ENCODE data around the gene NKX2-2.

NKX2-2 gene

GRCh38 chr20:21513881-21514540 lies at the start of gene NKX2-2:
Gene NKX2-2 (minus strand): TSS chr20:21514064. CDS start chr20:21513669, 395 bp downstream.
- TF ChIP-seq CTCF (IDR thresholded peaks at IDR 0.05; ENCODE audit: control extremely low read depth, extremely low read depth, low read depth, missing control alignments), result no peak
- CTCF ChIA-PET, result interaction anchor here (2.6 kb wide), 1 partner anchor 58 kb away, joined by 7 read pairs; no protein-coding TSS in a partner anchor
- peak; percentile 24 for DNase-seq (ENCODE audit: extremely low spot score)

GRCh38 chr20:21562656-21563055 lies 48.8 kb upstream of the NKX2-2 start:
- POLR2A ChIA-PET, result no interaction called here

More at GRCh38 chr20:21513881-21514540, at the start of gene NKX2-2:
- POLR2A ChIA-PET, result no interaction called here

GRCh38 chr20:21559305-21559704 lies 45.4 kb upstream of the NKX2-2 start:
- peak; percentile 48 for DNase-seq (ENCODE audit: extremely low spot score)
- POLR2A ChIA-PET, result no interaction called here
- CTCF ChIA-PET, result no interaction called here
- no peak for TF ChIP-seq CTCF (IDR thresholded peaks at IDR 0.05; ENCODE audit: control extremely low read depth, extremely low read depth, low read depth, missing control alignments)

More at GRCh38 chr20:21562656-21563055, 48.8 kb upstream of the NKX2-2 start:
- no peak for DNase-seq (ENCODE audit: extremely low spot score)
- CTCF ChIA-PET, result interaction anchor here (0.9 to 2.7 kb wide), 7 partner anchors 8 to 327 kb away, joined by 3 to 24 read pairs (median 4); no protein-coding TSS in a partner anchor
- no peak for TF ChIP-seq CTCF (IDR thresholded peaks at IDR 0.05; ENCODE audit: control extremely low read depth, extremely low read depth, low read depth, missing control alignments)

GRCh38 chr20:21557241-21558020 lies 43.6 kb upstream of the NKX2-2 start:
- ChIA-PET CTCF (interaction anchor here (1.0 to 2.2 kb wide), 5 partner anchors 8 to 321 kb away, joined by 3 to 11 read pairs (median 3); no protein-coding TSS in a partner anchor), POLR2A (no interaction called here)
- no peak for DNase-seq (ENCODE audit: extremely low spot score)
- no peak for TF ChIP-seq CTCF (IDR thresholded peaks at IDR 0.05; ENCODE audit: control extremely low read depth, extremely low read depth, low read depth, missing control alignments)

- no peak for DNase-seq (ENCODE audit: extremely low spot score)
- ChIA-PET POLR2A (no interaction called here), CTCF (interaction anchor here (4.9 kb wide), 1 partner anchor 16 kb away, joined by 19 read pairs; no protein-coding TSS in a partner anchor)
- no peak for TF ChIP-seq CTCF (IDR thresholded peaks at IDR 0.05; ENCODE audit: control extremely low read depth, extremely low read depth, low read depth, missing control alignments)
Measured at GRCh38 chr20:21556398-21556797, 42.5 kb upstream of the NKX2-2 start.

GRCh38 chr20:21555470-21556120 lies 41.7 kb upstream of the NKX2-2 start:
- DNase-seq (ENCODE audit: extremely low spot score), result no peak
- CTCF ChIA-PET, result interaction anchor here (1.1 to 4.9 kb wide), 2 partner anchors 9 to 16 kb away, joined by 3 to 19 read pairs; no protein-coding TSS in a partner anchor
- POLR2A ChIA-PET, result no interaction called here
- TF ChIP-seq CTCF (IDR thresholded peaks at IDR 0.05; ENCODE audit: control extremely low read depth, extremely low read depth, low read depth, missing control alignments), result no peak

Data from GM10248 (cell line).